HL-60/S4 treated with phorbol 12-myristate 13-acetate at 8.2 ng/mL for 4 days and 3 days (cell line): ENCODE measurements around the gene LUZP4.
"Not testable (repeated sequence)": the region's sequence is repeated elsewhere in the genome, so short reads cannot be mapped to it uniquely, and the experiment has no call there.

Source experiments
- in situ Hi-C: fragments of 300-500 bp; cut with MboI; formaldehyde crosslinking; loops from 2 replicates; pipeline ENCODE4 v1.15.0; 2022; ENCODE audit warnings: low sequenced_read_pairs

LUZP4 gene

GRCh38 chrX:115289465-115289864 is at the start of gene LUZP4:
Gene LUZP4, plus strand, starts transcription at chrX:115289715. Its CDS starts 45 bp downstream, at chrX:115289760.
- in situ Hi-C loops = no loop called here

- in situ Hi-C loops = no loop called here
Measured at GRCh38 chrX:115251458-115252233, 37.9 kb upstream of the LUZP4 start.

- in situ Hi-C loops = no loop called here
Measured at GRCh38 chrX:115255003-115255402, 34.5 kb upstream of the LUZP4 start.

GRCh38 chrX:115257711-115258110 is 31.8 kb upstream of the LUZP4 start:
- in situ Hi-C loops = no loop called here

- in situ Hi-C loops = no loop called here
Measured at GRCh38 chrX:115259238-115259875, 30.2 kb upstream of the LUZP4 start.

GRCh38 chrX:115260330-115260729 is 29.2 kb upstream of the LUZP4 start:
- in situ Hi-C loops = no loop called here

- in situ Hi-C loops = no loop called here
Measured at GRCh38 chrX:115261148-115261547, 28.4 kb upstream of the LUZP4 start.

- in situ Hi-C loops = no loop called here
Measured at GRCh38 chrX:115264009-115264408, 25.5 kb upstream of the LUZP4 start.

- in situ Hi-C loops = no loop called here
Measured at GRCh38 chrX:115266300-115266699, 23.2 kb upstream of the LUZP4 start.

- in situ Hi-C loops = no loop called here
Measured at GRCh38 chrX:115268421-115268820, 21.1 kb upstream of the LUZP4 start.

GRCh38 chrX:115269051-115269683 is 20.3 kb upstream of the LUZP4 start:
- in situ Hi-C loops = no loop called here

- in situ Hi-C loops = no loop called here
Measured at GRCh38 chrX:115284877-115285276, 4.6 kb upstream of the LUZP4 start.

- in situ Hi-C loops = no loop called here
Measured at GRCh38 chrX:115297189-115297588, 7.7 kb downstream of the LUZP4 start.

GRCh38 chrX:115311139-115311538 is 21.6 kb downstream of the LUZP4 start:
- in situ Hi-C loops = no loop called here

GRCh38 chrX:115311601-115312001 is 22.1 kb downstream of the LUZP4 start:
- in situ Hi-C loops = no loop called here

- in situ Hi-C loops = no loop called here
Measured at GRCh38 chrX:115318139-115318538, 28.6 kb downstream of the LUZP4 start.

- in situ Hi-C loops = no loop called here
Measured at GRCh38 chrX:115322375-115322774, 32.9 kb downstream of the LUZP4 start.

- in situ Hi-C loops = no loop called here
Measured at GRCh38 chrX:115324194-115324593, 34.7 kb downstream of the LUZP4 start.

GRCh38 chrX:115329282-115329681 is 39.8 kb downstream of the LUZP4 start:
- in situ Hi-C loops = not testable (repeated sequence)

- in situ Hi-C loops = no loop called here
Measured at GRCh38 chrX:115330498-115331168, 41.1 kb downstream of the LUZP4 start.

GRCh38 chrX:115332832-115333231 is 43.3 kb downstream of the LUZP4 start:
- in situ Hi-C loops = no loop called here
